BE2C (cell line): ENCODE measurements around the gene MYL6.

ENCODE experiments used
- DNase-seq: peaks from one replicate; pipeline ENCODE4 v3.0.0-alpha.2; 2020
- H3K27me3 ChIP-seq: fragments of 250-450 bp; sonication (Bioruptor Pico); 2 replicates; pipeline ENCODE4 v1.5.1; 2020; ENCODE audit warnings: mild to moderate bottlenecking
- H3K36me3 ChIP-seq: fragments of 250-450 bp; sonication (Bioruptor Pico); 2 replicates; pipeline ENCODE4 v1.5.1; 2020; ENCODE audit warnings: mild to moderate bottlenecking
- H3K4me1 ChIP-seq: fragments of 250-450 bp; sonication (Bioruptor Pico); 2 replicates; pipeline ENCODE4 v1.5.1; 2020
- H3K4me3 ChIP-seq: 2 replicates; pipeline ENCODE4 v1.5.1; 2011; ENCODE audit warnings: low read depth, low read length
- H3K9me3 ChIP-seq: fragments of 250-450 bp; sonication (Bioruptor Pico); 2 replicates; pipeline ENCODE4 v1.5.1; 2020
- TF ChIP-seq, protein P1 (sequence below): IDR thresholded peaks from 2 replicates; pipeline ENCODE4 v1.5.1; 2012; ENCODE audit warnings: mild to moderate bottlenecking, low read depth, low read length

The MYL6 gene

GRCh38 chr12:56186957-56187356 lies 28.8 kb downstream of the MYL6 start:
- DNase-seq, result no peak
- Histone ChIP-seq H3K9me3 (no peaks in the 10 kb centered on the region), H3K4me3 (no peak overlapping the region), H3K27me3 (no peaks in the 10 kb centered on the region), H3K4me1 (no peaks in the 10 kb centered on the region), H3K36me3 (peaks cover 37% of the 10 kb centered on the region)
- TF ChIP-seq, protein P1, sequence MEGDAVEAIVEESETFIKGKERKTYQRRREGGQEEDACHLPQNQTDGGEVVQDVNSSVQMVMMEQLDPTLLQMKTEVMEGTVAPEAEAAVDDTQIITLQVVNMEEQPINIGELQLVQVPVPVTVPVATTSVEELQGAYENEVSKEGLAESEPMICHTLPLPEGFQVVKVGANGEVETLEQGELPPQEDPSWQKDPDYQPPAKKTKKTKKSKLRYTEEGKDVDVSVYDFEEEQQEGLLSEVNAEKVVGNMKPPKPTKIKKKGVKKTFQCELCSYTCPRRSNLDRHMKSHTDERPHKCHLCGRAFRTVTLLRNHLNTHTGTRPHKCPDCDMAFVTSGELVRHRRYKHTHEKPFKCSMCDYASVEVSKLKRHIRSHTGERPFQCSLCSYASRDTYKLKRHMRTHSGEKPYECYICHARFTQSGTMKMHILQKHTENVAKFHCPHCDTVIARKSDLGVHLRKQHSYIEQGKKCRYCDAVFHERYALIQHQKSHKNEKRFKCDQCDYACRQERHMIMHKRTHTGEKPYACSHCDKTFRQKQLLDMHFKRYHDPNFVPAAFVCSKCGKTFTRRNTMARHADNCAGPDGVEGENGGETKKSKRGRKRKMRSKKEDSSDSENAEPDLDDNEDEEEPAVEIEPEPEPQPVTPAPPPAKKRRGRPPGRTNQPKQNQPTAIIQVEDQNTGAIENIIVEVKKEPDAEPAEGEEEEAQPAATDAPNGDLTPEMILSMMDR, result no peak

GRCh38 chr12:56188131-56188777 lies 30.1 kb downstream of the MYL6 start:
- H3K27me3 ChIP-seq, result no peaks in the 10 kb centered on the region
- H3K36me3 ChIP-seq, result peaks cover 29% of the 10 kb centered on the region
- no peak for DNase-seq
- TF ChIP-seq, protein P1, result no peak
- H3K4me3 ChIP-seq, result peak overlapping the region; percentile 84
- no peaks in the 10 kb centered on the region for H3K4me1 ChIP-seq
- no peaks in the 10 kb centered on the region for H3K9me3 ChIP-seq

DNA sequence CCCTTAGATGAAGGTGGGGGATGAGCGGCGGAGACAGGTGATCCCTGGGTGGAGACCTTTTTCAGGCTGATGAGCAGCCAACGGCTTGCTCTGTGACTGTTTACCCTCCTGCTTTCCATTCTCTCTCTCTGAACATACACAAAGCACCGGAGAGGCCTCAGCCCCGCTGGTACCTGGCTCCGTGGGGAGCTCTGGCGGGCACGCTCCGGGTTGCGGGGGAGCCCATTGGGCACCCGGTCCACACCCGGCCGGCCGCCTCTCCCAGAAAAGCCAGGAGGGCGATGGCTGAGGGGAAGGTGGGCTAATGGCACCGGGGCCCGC lies 30.6 kb downstream of the MYL6 start:
- H3K9me3 ChIP-seq, result no peaks in the 10 kb centered on the region
- peaks cover 24% of the 10 kb centered on the region for H3K36me3 ChIP-seq
- TF ChIP-seq, protein P1, result no peak
- H3K27me3 ChIP-seq, result no peaks in the 10 kb centered on the region
- H3K4me3 ChIP-seq, result peak overlapping the region; percentile 84
- no peak for DNase-seq
- H3K4me1 ChIP-seq, result no peaks in the 10 kb centered on the region

GRCh38 chr12:56189099-56189917 lies 31.1 kb downstream of the MYL6 start, which contains the start of gene SMARCC2:
Gene SMARCC2, minus strand, starts transcription at chr12:56189483. Its CDS starts 22 bp downstream, at chr12:56189461.
- H3K4me1 ChIP-seq, result no peaks in the 10 kb centered on the region
- H3K9me3 ChIP-seq, result no peaks in the 10 kb centered on the region
- TF ChIP-seq, protein P1, result peak; percentile 74
- H3K4me3 ChIP-seq, result peak within 1 kb of the TSS; percentile 92
- DNase-seq, result peak; percentile 96
- H3K27me3 ChIP-seq, result no peaks in the 10 kb centered on the region
- peaks cover 18% of the 10 kb centered on the region for H3K36me3 ChIP-seq

- DNase-seq, result peak; percentile 79
- no peaks in the 10 kb centered on the region for H3K27me3 ChIP-seq
- H3K4me1 ChIP-seq, result no peaks in the 10 kb centered on the region
- TF ChIP-seq, protein P1, result no peak
- H3K4me3 ChIP-seq, result peak overlapping the region; percentile 92
- peaks cover 10% of the 10 kb centered on the region for H3K36me3 ChIP-seq
- H3K9me3 ChIP-seq, result no peaks in the 10 kb centered on the region
These were observed 31.9 kb downstream of the MYL6 start for GRCh38 chr12:56189918-56190694.
